BE2C (cell line): ENCODE results near the gene ABTB2.

Source experiments
- DNase-seq: peaks from one replicate; pipeline ENCODE4 v3.0.0-alpha.2; 2020
- H3K27me3 ChIP-seq: fragments of 250-450 bp; sonication (Bioruptor Pico); 2 replicates; pipeline ENCODE4 v1.5.1; 2020; ENCODE audit warnings: mild to moderate bottlenecking
- H3K36me3 ChIP-seq: fragments of 250-450 bp; sonication (Bioruptor Pico); 2 replicates; pipeline ENCODE4 v1.5.1; 2020; ENCODE audit warnings: mild to moderate bottlenecking
- H3K4me1 ChIP-seq: fragments of 250-450 bp; sonication (Bioruptor Pico); 2 replicates; pipeline ENCODE4 v1.5.1; 2020
- H3K4me3 ChIP-seq: 2 replicates; pipeline ENCODE4 v1.5.1; 2011; ENCODE audit warnings: low read depth, low read length
- H3K9me3 ChIP-seq: fragments of 250-450 bp; sonication (Bioruptor Pico); 2 replicates; pipeline ENCODE4 v1.5.1; 2020
- CTCF ChIP-seq: IDR thresholded peaks from 2 replicates; pipeline ENCODE4 v1.5.1; 2012; ENCODE audit warnings: mild to moderate bottlenecking, low read depth, low read length

ABTB2 gene

DNA sequence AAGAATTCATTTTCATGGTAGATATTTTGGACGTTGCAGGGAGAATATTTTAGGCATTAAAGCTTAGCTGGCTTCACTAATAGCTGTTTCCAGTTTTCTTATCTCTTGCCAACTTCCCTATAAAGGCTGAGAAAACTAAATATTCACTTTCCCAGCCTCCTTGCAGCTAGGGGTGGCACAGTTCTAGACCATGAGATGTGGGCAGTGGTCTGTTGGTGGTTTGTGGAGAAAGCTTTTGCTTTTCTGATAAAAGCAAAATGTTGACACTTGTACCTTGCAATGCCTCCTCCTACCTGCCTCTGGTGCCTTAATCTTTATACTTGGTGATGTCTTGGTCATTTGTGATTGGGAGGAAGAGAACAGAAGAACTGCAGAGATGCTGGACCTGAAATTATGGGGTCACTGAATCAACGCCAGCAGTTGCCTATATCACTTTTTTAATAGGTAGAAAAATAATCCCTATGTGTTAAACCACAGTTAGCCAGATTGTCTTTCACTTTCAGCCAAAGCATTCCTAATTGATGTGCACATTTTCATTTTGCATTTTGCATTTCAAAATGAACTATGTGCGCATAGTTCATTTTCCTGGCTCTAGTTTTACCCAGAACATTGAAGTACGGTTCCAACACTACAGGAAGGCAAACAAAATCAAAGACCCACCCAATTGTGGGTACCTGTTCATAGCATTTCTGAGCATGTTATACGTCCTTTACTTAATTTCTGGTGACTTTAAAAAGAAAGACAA, 24.9 kb upstream of the ABTB2 start:
- DNase-seq: no peak
- Histone ChIP-seq H3K9me3 (no peaks in the 10 kb centered on the region), H3K27me3 (no peaks in the 10 kb centered on the region), H3K36me3 (no peaks in the 10 kb centered on the region), H3K4me3 (no peak overlapping the region), H3K4me1 (no peaks in the 10 kb centered on the region)
- TF ChIP-seq CTCF: no peak

- Histone ChIP-seq H3K4me3 (no peak overlapping the region), H3K4me1 (no peaks in the 10 kb centered on the region), H3K9me3 (no peaks in the 10 kb centered on the region), H3K27me3 (no peaks in the 10 kb centered on the region), H3K36me3 (no peaks in the 10 kb centered on the region)
- DNase-seq: no peak
- no peak for TF ChIP-seq CTCF
Measured at GRCh38 chr11:34381775-34382174, 24.0 kb upstream of the ABTB2 start.

GRCh38 chr11:34380696-34381095, 22.9 kb upstream of the ABTB2 start:
- no peak for TF ChIP-seq CTCF
- no peak for DNase-seq
- Histone ChIP-seq H3K4me1 (no peaks in the 10 kb centered on the region), H3K4me3 (no peak overlapping the region), H3K27me3 (no peaks in the 10 kb centered on the region), H3K9me3 (no peaks in the 10 kb centered on the region), H3K36me3 (no peaks in the 10 kb centered on the region)

DNA sequence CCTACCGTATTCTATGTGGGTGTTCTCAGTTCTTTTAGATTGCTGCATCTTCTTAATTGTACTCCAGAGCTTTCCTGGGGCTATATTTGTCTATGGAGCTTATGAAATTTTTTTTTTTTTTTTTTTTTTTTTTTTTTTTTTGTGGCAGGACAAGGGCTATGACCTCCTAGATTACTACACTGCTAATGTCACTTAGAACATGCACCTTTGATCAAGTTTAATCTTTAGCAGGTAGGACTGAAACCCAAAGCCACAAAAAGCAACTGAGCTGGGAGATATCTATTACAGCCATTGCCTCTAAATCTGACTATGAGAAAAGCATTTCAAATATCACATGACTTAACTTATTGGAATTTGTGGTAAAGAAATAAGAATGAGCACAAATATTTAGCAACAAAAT, 21.7 kb upstream of the ABTB2 start:
- no peaks in the 10 kb centered on the region for H3K27me3 ChIP-seq
- no peak overlapping the region for H3K4me3 ChIP-seq
- TF ChIP-seq CTCF: no peak
- H3K36me3 ChIP-seq: no peaks in the 10 kb centered on the region
- H3K4me1 ChIP-seq: no peaks in the 10 kb centered on the region
- H3K9me3 ChIP-seq: no peaks in the 10 kb centered on the region
- no peak for DNase-seq

GRCh38 chr11:34379079-34379478, 21.3 kb upstream of the ABTB2 start:
- Histone ChIP-seq H3K9me3 (no peaks in the 10 kb centered on the region), H3K27me3 (no peaks in the 10 kb centered on the region), H3K4me3 (no peak overlapping the region), H3K4me1 (no peaks in the 10 kb centered on the region), H3K36me3 (no peaks in the 10 kb centered on the region)
- DNase-seq: no peak
- no peak for TF ChIP-seq CTCF

- no peak for TF ChIP-seq CTCF
- Histone ChIP-seq H3K9me3 (no peaks in the 10 kb centered on the region), H3K27me3 (no peaks in the 10 kb centered on the region), H3K4me1 (no peaks in the 10 kb centered on the region), H3K4me3 (no peak overlapping the region), H3K36me3 (no peaks in the 10 kb centered on the region)
- no peak for DNase-seq
Measured at GRCh38 chr11:34373727-34374126, 15.9 kb upstream of the ABTB2 start.
